HL-60/S4 treated with retinoic acid at 250 ng/mL for 4 days and 3 days (cell line): Measurements from ENCODE around the gene TLL1.

Experiments
- in situ Hi-C: fragments of 300-500 bp; cut with MboI; formaldehyde crosslinking; loops from 2 replicates; pipeline ENCODE4 v1.7.0; 2022; ENCODE audit warnings: low sequenced_read_pairs

Gene TLL1

DNA sequence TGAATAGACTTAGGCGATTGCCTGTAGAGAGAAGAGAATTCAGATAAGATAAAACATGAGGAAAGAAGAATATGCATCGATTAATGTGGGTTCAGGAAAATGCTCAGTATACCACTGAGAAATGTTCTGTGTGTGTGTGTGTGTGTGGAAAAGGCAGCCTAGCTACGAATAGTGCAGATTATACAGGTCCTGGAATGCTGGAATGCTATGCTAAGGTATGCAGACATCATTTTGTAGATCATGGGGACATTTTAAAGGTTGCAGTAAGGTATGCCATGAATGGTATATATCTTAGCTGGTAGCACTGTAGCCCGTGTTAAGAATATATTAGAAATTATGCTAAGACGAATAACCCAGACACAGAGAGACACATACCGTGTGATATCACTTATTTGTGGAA lies 267.9 kb downstream of the TLL1 start:
- in situ Hi-C loops, result no loop called here

- in situ Hi-C loops, result no loop called here
Measured at GRCh38 chr4:166143227-166143626, 270.2 kb downstream of the TLL1 start.

GRCh38 chr4:166144607-166145006 lies 271.6 kb downstream of the TLL1 start:
- in situ Hi-C loops, result no loop called here

DNA sequence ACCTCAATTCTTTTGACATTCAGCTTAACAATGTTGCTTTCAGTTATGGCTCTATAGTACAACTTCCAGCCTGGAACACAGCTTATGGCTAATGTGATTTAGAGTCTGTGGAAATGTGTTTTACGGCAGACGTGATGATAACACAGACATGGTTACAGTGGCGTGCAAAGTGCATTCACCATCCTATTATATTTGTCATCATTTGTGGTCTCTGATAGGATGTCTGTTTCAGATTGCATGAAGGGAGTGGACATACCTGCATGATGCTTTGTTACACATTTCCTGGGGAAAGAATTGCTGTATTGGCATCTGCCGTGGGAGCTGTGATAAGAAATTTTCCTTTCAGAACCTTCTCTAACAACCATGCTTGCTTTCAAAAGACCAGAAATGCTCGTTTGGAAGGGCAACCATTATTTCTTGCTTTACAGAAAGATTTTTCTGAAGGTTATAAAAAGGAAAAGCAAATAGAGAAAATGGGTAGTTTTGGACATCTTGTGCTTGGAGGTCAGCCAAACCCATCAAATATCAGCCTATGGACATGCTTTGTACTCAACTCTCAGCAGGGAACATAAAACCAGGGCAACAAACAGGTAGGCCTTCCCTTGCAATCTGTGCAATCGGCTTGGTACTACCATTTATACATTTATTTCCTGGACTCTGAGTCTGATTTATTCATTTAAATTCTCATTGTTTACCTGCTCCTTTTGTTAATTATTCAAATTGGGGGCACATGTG lies 273.9 kb downstream of the TLL1 start:
- in situ Hi-C loops, result no loop called here
